ENCODE measurements around the gene STARD3. TPM values are rescaled to one million over a fixed set of nuclear protein-coding genes. Genes with fewer than 3 reads are reported as not detected.

STARD3 gene
- total RNA-seq, 6 experiments from 2014 or later, result 24.3 to 49.8 (median 28.0) TPM

GRCh38 chr17:39624313-39624712, 12.6 kb upstream of the STARD3 start:
- TF ChIP-seq, protein P1, sequence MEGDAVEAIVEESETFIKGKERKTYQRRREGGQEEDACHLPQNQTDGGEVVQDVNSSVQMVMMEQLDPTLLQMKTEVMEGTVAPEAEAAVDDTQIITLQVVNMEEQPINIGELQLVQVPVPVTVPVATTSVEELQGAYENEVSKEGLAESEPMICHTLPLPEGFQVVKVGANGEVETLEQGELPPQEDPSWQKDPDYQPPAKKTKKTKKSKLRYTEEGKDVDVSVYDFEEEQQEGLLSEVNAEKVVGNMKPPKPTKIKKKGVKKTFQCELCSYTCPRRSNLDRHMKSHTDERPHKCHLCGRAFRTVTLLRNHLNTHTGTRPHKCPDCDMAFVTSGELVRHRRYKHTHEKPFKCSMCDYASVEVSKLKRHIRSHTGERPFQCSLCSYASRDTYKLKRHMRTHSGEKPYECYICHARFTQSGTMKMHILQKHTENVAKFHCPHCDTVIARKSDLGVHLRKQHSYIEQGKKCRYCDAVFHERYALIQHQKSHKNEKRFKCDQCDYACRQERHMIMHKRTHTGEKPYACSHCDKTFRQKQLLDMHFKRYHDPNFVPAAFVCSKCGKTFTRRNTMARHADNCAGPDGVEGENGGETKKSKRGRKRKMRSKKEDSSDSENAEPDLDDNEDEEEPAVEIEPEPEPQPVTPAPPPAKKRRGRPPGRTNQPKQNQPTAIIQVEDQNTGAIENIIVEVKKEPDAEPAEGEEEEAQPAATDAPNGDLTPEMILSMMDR (IDR thresholded peaks at IDR 0.05), result no peak
- no peak for TF ChIP-seq POLR2A (IDR thresholded peaks at IDR 0.05)
- DNase-seq, result no peak
- Histone ChIP-seq H3K27ac (no peak overlapping the region), H3K9me3 (no peaks in the 10 kb centered on the region), H3K4me1 (no peaks in the 10 kb centered on the region), H3K4me3 (no peak overlapping the region), H3K36me3 (no peaks in the 10 kb centered on the region), H3K27me3 (peaks cover 0 to 9% of the 10 kb centered on the region in 2 donors)
- intact Hi-C loops (cut with DNase I), result loop anchor here (5.0 to 10.0 kb wide), 4 partner anchors 50 to 128 kb away; no protein-coding TSS in a partner anchor
- WGBS (ENCODE audit: insufficient coverage, low coverage, low lambda C conversion rate, missing lambda C conversion rate), result 48% methylated on average over 8 of the region's 8 CpGs
- ATAC-seq, result no peak

DNA sequence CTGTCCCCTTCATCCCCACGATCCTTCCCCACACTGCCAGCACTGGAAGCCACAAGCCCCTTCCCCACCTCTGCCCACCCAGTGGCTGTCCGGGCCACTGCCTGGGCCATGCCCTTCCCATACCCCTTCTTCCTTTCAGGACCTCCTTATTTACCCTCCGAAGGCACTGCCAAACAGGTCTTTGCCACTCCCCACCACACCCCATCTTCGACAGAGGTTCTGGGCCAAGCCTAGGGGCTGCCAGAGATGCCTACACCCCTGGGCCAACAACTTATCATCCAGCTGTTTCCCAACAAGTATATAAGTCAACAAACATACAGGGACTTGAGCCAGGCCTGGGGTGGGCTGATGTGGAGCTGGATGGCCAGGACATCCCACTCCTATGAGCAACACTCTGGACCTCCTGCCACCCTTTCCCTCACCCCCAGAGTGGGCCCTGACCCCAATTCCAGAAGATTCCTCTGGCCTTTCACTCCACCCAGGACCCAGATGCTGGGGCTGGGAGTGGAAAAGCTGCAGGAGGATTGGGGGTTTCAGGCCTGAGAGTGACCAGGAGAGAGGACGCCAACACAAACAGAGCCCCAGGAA, 11.7 kb upstream of the STARD3 start:
- DNase-seq (no peak), ATAC-seq (no peak)
- intact Hi-C loops (cut with DNase I), result loop anchor here in 1 of 2 donors (10.0 kb wide), 2 partner anchors 50 to 80 kb away; no protein-coding TSS in a partner anchor
- Histone ChIP-seq H3K36me3 (no peaks in the 10 kb centered on the region), H3K9me3 (no peaks in the 10 kb centered on the region), H3K27ac (no peak overlapping the region), H3K4me3 (no peak overlapping the region), H3K4me1 (no peaks in the 10 kb centered on the region), H3K27me3 (peaks cover 0 to 9% of the 10 kb centered on the region in 2 donors)
- TF ChIP-seq POLR2A (IDR thresholded peaks at IDR 0.05), result no peak
- TF ChIP-seq, protein P1 (IDR thresholded peaks at IDR 0.05), result no peak
- 54% methylated on average over 3 of the region's 5 CpGs for WGBS (ENCODE audit: insufficient coverage, low coverage, low lambda C conversion rate, missing lambda C conversion rate)

GRCh38 chr17:39626171-39627046, 10.5 kb upstream of the STARD3 start, which contains the start of gene PPP1R1B:
PPP1R1B (plus strand) TSS chr17:39626952; CDS start chr17:39627393, 441 bp downstream.
- H3K27me3 ChIP-seq, result peaks cover 0 to 9% of the 10 kb centered on the region in 2 donors
- no peaks in the 10 kb centered on the region for H3K36me3 ChIP-seq
- ATAC-seq, result no peak
- TF ChIP-seq, protein P1 (IDR thresholded peaks at IDR 0.05), result no peak
- no peak within 1 kb of the TSS for H3K27ac ChIP-seq
- no peaks in the 10 kb centered on the region for H3K9me3 ChIP-seq
- intact Hi-C loops (cut with DNase I), result loop anchor here in 1 of 2 donors (10.0 kb wide), 2 partner anchors 48 to 82 kb away; no protein-coding TSS in a partner anchor
- H3K4me1 ChIP-seq, result no peaks in the 10 kb centered on the region
- H3K4me3 ChIP-seq, result no peak within 1 kb of the TSS
- no peak for DNase-seq
- WGBS (ENCODE audit: insufficient coverage, low coverage, low lambda C conversion rate, missing lambda C conversion rate), result 17% methylated on average over 29 of the region's 29 CpGs

- Histone ChIP-seq H3K27me3 (peaks cover 0 to 9% of the 10 kb centered on the region in 2 donors), H3K4me3 (no peak overlapping the region), H3K4me1 (no peaks in the 10 kb centered on the region), H3K27ac (no peak overlapping the region), H3K36me3 (no peaks in the 10 kb centered on the region), H3K9me3 (no peaks in the 10 kb centered on the region)
- TF ChIP-seq POLR2A (IDR thresholded peaks at IDR 0.05), result no peak
- TF ChIP-seq, protein P1 (IDR thresholded peaks at IDR 0.05), result no peak
- WGBS (ENCODE audit: insufficient coverage, low coverage, low lambda C conversion rate, missing lambda C conversion rate), result 0% methylated on average over 3 of the region's 72 CpGs
- DNase-seq (no peak), ATAC-seq (no peak)
- intact Hi-C loops (cut with DNase I), result loop anchor here in 1 of 2 donors (10.0 kb wide), 2 partner anchors 48 to 82 kb away; no protein-coding TSS in a partner anchor
Observed at GRCh38 chr17:39627047-39627711, 9.8 kb upstream of the STARD3 start.

Measured in right lobe of liver (tissue), 6 donors.